ENCODE measurements around the gene ANLN.

DNA sequence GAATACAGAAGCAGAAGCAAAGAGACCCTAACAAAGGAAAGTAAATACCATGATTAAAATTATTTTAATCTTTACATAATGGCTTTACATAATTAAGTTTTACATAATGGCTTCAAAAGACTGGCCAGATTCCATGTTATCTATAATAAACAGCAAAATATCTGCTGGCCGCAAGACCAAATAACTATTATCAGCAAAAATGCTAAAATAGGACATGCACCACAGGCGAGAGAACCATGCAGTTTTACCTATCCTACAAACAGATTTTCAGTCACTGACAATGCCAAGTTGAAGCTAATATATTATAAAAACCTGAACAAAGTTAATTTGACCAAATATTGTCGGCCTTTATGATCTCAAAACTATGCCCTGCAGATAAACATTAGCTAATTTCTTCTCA is 34.2 kb upstream of the ANLN start:
- TF ChIP-seq, protein P1, sequence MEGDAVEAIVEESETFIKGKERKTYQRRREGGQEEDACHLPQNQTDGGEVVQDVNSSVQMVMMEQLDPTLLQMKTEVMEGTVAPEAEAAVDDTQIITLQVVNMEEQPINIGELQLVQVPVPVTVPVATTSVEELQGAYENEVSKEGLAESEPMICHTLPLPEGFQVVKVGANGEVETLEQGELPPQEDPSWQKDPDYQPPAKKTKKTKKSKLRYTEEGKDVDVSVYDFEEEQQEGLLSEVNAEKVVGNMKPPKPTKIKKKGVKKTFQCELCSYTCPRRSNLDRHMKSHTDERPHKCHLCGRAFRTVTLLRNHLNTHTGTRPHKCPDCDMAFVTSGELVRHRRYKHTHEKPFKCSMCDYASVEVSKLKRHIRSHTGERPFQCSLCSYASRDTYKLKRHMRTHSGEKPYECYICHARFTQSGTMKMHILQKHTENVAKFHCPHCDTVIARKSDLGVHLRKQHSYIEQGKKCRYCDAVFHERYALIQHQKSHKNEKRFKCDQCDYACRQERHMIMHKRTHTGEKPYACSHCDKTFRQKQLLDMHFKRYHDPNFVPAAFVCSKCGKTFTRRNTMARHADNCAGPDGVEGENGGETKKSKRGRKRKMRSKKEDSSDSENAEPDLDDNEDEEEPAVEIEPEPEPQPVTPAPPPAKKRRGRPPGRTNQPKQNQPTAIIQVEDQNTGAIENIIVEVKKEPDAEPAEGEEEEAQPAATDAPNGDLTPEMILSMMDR (IDR thresholded peaks at IDR 0.05 in 4 of 5, conservative IDR thresholded peaks at IDR 0.05 in 1 of 5), result no peak
- no peak for TF ChIP-seq POLR2A (IDR thresholded peaks at IDR 0.05)
